HG03045 (cell line): ENCODE data around the gene FEZ2.
"Not testable (repeated sequence)": the region's sequence is repeated elsewhere in the genome, so short reads cannot be mapped to it uniquely, and the experiment has no call there.

Experiments used
- ATAC-seq: cut with Tn5 transposase; IDR thresholded peaks from one replicate; pipeline ENCODE4 v1.9.1; 2021; ENCODE audit warnings: mild to moderate bottlenecking, moderate library complexity; ENCODE audit not compliant: unreplicated experiment

The FEZ2 gene, protein sequence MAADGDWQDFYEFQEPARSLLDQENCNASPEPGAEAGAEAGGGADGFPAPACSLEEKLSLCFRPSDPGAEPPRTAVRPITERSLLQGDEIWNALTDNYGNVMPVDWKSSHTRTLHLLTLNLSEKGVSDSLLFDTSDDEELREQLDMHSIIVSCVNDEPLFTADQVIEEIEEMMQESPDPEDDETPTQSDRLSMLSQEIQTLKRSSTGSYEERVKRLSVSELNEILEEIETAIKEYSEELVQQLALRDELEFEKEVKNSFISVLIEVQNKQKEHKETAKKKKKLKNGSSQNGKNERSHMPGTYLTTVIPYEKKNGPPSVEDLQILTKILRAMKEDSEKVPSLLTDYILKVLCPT

DNA sequence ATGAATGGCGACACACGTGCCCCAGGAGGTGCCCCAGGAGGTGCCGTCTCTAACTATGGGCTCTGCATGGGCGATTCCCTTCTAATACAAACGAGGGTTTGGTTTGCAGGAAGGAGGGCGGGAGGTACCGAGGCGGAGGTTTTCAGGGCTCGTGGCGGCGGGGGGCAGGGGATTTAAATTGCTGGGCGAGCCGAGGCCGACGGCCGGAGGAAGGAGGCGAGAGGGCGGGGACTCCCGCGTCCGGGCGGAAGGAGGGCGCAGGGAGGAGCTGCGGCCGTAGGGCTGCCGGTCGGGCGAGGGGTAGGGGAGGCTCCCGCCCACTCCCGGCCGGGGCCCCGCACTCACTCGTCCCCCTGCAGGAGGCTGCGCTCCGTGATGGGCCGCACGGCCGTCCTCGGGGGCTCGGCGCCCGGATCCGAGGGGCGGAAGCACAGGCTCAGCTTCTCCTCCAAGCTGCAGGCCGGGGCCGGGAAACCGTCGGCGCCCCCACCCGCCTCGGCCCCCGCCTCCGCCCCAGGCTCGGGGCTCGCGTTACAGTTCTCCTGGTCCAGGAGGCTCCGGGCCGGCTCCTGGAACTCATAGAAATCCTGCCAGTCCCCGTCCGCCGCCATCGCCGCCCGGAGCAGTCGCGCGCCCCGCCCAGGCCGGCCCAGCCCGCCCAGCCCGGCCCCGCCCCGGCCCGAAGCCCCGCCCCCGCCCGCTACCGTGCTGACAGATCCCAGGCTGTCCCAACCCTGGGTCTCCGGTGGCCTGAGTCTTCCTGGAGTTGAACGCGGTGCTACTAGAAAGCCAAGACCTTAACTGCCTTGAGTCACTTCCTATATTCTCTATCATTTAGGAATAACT, at the start of gene FEZ2:
Gene FEZ2 (minus strand): TSS at position 637 of the 846 bp plus-strand sequence. CDS start 26 bp downstream, at position 611.
- ATAC-seq = peak; percentile 99

DNA sequence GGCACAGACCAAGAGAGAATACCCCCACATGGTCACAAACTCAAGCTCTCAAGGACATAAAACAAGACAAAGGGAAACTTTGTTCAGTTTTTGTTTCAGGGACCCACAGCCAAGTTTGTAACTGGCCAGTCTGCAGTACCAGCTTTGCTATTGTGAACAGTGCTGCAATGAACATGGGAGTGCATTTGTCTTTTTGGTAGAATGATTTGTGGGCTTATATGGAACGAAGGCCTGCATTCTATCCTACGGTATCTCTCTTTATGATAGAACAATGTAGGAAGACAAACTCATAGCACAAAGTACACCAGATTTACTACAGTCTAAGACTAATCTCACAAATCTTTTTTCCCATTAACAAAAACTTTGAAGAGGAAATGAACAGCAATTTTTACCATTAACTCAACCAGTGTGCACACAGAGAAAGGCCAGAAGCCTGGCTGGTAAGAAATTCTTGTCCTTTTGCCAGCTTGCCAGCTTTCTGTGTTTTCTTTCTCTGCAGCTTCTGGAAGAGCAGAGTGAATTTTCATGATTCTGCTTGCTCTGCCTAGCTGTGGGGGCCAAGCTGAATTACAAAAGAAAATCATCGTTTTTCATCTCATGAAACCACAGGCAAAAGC, 37.1 kb upstream of the FEZ2 start:
- no peak for ATAC-seq

DNA sequence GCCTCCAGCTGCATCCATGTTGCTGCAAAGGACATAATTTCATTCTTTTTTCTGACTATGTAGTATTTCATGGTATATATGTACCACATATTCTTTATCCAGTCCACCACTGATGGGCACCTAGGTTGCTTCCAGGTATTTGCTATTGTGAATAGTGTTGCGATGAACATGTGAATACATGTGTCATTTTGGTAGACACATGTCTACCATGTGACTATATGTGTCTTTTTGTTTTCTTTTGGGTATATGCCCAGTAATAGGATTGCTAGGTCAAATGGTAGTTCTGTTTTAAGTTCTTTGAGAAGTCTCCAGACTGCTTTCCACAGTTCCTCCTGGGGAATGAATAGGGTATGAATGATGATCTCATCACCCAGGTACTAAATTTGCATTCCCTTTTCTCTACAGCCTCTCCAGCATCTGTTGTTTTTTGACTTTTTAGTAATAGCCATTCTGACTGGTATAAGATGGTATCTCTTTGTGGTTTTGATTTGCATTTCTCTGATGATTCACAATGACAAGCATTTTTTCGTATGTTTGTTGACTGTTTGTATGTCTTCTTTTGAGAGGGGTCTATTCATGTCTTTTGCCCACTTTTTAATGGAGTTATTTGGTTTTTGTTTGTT, 35.6 kb upstream of the FEZ2 start:
- ATAC-seq = no peak

DNA sequence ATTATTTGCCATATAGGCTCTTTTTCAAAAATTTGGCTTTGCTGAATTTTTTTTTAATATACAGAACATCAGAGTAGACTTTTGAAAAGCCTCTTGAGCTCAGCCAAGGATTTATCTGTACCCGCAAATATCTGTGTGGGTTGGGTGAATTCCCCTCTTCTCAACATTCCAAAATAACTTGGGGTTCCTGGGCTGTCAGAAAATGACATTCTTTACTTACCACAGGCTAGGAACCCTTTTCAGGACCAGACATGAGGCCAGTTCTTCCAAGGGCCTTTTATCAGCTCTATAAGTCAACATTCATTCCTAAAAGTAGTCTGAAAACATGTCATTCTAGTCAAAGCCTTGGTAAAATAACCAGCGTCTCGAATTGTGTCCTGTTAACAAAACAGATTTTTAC, 28.8 kb upstream of the FEZ2 start:
- ATAC-seq = no peak

DNA sequence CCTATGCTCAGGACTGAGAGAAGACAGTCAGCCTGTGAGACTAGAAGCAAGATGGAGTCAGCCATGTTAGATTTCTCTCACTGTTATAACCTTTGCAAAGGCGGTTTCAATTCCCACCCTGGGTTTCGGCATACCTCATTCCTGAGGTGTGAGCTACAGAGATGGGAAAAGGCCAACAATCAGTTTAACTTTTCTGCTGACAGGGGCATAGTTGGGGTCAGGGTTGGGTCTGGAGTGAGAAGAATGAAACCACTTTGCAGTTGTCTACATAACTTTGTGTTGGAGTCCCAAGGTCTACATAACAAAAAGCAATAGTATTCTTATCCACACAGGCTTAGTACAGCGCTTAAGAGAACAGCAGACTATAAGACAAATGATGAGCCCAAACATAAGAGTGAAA, 28.1 kb upstream of the FEZ2 start:
- no peak for ATAC-seq

DNA sequence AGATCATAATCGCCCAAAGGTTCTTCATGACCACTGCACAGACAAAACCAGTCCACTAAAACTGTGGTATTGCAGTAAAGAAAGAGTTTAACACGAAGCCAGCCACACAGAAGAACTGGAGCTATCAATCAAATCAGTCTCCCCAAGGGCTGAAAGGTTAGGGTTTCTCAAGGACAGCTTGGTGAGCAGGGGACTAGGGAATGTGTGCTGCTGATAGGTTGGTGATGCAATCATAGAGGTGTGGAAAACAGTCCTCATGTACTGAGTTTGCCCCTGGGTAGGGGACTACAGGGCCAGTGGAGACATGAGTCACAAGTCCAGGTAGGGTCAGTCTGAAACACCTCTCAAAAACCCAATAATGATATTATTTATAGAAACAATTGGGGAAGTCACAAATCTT, 27.3 kb upstream of the FEZ2 start:
- no peak for ATAC-seq

DNA sequence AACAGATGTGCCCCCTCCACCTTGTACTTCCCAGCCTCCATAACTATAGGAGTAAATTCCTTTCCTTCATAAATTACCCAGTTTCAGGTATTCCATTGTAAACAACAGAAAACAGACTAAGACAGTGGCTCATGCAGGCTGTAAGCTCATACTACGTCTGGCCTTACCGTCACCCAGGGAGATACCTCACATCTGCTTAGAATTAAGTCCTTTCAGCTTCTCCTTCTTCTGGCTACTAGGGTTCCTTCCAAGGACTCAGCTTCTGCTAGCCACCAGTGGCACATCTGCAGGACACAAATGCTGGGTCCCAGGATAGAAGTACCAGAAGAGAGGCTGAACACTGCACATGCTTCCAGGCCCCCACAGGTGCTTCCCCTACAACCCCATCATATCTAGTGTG, 22.4 kb upstream of the FEZ2 start:
- no peak for ATAC-seq

DNA sequence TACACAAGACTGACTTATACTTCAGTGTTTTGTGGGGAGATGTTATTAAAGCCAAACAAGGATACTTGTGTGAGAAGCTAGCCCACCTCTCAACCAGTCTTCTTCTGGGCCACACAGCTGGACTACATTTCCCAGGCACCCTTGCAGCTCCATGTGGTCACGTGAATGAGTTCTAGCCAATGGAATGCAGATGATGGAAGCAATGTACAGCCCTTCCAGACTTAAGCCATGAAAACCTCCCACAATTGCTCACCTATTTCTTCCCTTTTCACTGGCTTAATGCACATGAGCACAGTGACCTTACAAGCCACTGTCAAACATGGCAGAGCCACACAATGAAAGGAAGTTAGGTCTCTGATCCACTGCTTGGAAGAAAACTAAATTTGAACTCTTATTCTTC, 20.4 kb upstream of the FEZ2 start:
- ATAC-seq = peak; percentile 84

DNA sequence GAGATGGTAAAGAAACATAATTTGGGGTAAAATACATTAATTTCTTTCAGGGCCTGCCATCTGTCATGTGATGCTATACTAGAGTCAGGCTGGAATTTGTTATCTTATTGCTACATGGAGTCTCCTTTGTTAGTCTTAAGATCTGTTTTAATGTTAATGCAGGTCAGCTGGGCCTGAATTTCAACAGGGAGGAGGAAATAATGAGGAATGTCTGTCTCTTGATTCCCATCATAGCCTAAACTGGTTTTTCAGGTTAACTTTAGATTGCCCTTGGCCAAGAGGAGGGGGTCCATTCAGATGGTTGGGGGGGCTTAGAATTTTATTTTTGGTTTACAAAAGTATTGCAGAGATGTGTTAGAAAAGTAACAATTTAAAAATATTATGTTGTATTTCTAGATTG, 19.0 kb upstream of the FEZ2 start:
- ATAC-seq = no peak

DNA sequence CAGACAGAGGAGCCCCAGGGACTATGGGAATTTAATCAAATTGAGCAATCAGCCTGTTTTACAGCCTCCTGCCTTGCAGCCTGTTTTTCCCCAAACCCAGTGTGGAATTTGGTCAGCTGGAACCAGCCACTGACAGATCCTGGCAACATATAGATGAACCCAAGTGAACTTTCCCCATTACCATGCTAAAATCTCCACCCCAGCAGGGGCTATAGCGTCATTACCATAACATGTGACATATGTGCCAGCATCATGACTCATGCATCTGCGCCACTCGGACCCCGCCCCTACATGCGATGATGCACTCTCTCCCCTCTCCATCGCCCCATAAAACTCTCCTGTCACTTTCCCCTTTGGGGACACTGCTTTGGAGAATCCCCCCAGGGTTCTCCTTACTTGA, 17.3 kb upstream of the FEZ2 start:
- no peak for ATAC-seq

DNA sequence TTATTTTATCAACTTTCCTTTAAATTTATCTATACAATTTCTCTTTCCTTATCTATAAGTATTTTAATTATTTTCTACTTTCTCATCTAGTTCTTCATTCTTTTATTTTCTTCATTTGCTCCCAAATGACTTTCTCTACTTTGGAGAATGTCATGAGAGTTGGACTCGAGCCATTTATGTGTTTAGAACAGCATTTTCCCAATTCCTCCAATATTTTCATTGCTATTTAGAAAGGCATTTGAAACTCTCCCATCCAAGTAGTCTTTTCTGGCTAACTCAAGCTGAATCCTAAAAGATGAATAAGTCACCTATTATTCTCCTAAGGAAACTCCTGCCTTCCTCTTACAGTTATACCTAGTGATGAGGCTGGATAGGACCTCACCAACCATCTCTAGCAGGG, 15.8 kb upstream of the FEZ2 start:
- no peak for ATAC-seq

DNA sequence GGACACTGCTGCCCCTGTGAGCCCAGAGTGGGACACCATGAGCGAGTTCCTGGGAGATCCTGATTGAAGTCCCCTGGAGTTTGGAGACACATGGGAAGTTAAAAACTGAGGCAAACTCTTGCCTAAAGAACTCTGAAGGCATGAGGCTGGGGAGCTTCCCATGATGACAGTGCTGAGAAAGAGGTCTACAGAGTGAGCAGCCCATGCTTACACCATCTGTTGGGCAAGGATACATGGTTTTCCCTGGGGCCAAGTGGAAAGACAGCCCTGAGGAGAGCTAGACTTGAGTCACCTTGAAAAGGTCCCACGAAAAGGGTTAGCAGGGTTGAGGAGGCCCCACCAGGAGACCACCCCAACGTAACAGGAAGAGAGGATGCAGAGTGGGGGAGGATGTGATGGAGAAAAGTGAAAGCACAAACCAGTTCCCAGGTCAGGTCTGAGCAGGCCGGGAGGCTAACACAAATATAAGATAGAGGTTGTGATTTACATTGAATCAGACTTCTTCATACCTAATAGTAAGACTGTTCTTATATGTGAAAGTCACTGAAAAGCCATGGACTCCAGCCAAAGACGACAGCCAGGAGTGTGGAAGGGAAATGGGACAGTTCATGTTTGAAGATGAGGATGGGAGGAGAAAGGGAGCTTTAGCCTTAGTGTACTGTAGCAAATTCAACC, 13.5 kb upstream of the FEZ2 start:
- ATAC-seq = no peak

DNA sequence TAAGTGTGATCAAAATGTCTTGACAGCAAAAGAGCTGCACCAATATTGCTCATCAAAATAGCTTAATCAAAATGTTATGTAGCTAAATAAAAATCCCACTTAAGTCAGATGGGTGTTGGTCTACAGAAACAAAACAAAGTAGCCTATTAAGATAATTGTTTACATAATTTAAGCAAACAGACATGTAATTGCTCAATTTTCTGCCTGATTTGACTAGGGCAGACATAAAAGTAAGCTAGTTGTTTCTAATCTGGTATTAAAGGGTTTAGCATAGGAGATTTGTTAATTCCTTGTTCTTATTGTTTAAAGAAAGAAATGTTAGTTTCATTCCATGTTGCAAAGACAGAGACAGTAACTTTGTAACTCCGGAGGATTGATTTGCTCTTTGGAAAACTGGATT, 11.5 kb upstream of the FEZ2 start:
- no peak for ATAC-seq

DNA sequence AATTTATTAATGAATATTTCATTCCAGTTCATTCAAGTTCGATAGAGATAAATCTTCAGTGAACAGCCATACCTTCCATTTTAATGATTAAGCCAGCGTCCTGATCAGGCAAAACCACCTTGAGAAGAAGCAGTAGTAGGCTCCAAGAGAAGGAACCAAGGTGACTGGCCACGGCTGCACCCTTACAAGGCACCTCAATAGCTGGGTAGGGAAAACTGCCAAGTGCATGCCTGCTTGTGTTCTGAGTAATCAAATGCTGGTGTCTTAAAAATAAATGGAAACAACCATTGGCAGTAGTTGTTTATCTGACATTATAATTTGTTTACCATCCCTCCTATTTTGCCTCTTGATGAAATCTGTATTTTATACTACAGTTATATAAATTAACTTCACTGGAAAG, 10.0 kb upstream of the FEZ2 start:
- ATAC-seq = no peak

DNA sequence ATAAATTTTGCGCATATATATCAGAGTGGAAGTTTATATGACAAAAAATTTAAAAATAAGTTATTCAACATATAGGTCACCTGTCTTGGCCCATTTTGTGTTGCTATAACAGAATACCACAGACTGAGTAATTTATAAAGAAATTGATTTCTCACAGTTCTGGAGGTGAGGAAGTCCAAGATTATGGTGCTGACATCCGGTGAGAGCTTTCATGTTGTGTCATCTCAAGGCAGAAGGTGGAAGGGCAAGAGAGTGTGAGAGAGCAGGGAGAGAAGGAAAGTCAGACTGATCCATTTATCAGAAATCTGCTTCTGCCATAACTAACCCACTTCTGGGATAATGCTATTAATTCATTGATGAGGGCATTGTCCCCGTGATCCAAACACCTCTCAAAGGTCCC, 9.0 kb upstream of the FEZ2 start:
- ATAC-seq = no peak

DNA sequence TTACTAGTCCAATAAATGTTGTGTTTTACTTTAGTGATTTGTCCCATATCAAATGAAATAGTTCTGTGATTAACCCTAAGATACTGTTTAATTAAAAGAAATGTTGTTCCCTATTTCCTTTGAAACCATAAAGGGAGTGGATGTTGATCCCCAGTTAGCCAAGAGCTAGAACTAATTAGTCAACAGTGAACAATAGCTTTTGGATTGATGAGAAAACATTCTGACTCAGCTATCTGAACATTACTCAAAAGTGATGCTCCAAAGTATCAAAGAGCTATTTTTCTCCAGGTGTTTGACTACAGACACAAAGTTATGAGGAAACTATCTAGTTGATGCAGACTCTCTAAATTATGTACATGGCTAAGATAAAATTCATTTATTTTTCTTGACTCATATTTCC, 7.3 kb upstream of the FEZ2 start:
- ATAC-seq = no peak

DNA sequence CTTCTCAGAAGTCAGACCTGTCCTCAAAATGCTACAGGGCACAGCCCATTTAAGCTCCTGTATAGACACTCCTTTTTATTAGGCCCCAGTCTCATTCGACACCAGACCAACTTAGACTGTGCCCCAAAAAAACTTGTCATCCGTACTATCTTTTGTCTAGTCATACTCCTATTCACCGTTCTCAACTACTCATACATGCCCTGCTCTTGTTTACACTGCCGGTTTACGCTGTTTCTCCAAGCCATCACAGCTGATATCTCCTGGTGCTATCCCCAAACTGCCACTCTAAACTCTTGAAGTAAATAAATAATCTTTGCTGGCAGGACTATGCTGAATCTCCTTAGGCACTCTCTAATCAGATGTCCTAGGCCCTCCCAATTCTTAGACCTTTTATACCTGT, 5.7 kb upstream of the FEZ2 start:
- not testable (repeated sequence) for ATAC-seq

DNA sequence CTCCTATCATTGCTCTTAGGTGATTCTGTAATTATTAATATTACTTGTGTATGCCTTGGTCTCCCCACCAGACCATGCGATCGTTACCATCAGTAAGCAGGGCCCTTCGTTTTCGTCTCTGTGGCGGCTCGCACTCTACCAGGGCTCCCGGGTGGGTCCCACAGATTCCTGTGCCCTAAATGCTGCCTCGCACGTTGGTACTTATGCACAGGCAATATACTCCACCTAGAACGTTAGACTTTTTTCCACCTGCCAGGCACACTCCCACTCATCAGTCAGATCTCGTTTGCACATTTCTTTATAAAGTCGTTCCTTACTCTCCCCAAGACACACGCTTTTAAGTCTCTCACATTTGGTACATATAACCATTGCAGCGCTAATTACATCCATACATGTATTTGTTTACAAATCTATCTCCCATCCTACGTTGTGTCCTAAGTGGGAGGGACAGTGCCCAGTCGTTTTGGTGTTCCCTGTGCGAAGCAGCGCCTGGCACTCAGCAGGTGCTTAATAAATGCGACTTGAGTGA, 901 bp downstream of the FEZ2 start:
- ATAC-seq = no peak

DNA sequence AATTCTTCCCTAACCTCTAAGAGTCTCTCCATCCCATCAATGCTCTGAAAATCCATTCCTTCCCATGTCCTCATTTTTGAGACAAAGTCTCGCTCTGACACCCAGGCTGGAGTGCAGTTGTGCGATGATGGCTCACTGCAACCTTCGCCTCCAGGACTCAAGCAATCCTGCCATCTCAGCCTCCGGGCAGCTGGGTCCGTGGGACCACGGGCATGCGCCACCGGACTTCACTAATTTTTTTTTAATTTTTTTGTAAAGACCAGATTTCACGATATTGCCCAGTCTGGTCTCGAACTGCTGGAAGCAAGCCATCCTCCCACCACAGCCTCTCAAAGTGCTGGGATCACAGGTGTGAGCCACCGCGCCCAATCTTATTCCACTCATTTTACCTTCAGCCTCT, 1.6 kb downstream of the FEZ2 start:
- ATAC-seq = no peak

DNA sequence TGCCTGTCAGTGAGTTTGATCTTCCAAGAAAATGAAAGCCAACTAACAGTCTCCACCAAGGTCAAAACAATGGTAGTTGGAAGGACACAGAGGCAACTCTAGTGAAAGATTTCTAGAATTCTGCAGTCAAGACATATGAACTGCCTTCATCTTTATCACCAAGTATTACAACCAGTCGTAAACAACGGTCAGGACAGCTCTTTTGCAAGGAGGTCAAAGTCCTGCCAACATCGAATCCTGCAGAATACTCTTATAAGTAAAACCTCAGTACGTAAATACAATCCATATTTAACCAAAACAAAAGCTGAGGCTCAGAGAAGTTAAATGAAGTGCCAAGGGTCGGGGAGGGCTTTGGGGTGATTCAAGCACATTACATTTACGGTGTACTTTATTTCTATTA, 3.1 kb downstream of the FEZ2 start:
- no peak for ATAC-seq

DNA sequence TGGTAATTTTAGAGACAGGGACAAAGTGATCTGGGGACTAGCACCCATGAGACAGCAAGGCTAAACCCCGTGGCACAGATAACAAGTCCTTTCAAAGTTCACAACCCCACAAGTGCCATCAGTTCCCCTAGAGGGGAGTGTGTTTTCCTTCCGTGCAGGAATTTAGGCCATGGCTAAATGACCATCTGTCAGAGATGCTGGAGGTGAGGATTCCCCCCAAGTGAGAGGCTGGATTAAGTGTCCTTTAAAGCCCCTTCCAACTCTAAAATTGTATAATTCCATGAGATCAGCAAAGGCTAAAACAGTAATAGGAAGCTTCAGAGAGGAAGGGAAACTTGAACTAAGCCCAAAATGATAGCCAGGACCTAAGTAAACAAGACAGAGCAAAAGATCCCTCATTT, 8.7 kb downstream of the FEZ2 start:
- no peak for ATAC-seq
